H1 (cell line): ENCODE results near the gene PPP1R14B. TPM values are rescaled to one million over a fixed set of nuclear protein-coding genes. Genes with fewer than 3 reads are reported as not detected.
A peak's percentile ranks its signal among the peaks of the same experiment; 100 is the strongest.

Experiments
- CTCF ChIA-PET: fragments of 300-600 bp; sonication (Branson Sonifier 250); formaldehyde crosslinking; loops from one replicate; lab custom pipeline; 2021; ENCODE audit not compliant: partially characterized antibody; lab: Charles Lee
- POLR2A ChIA-PET: fragments of 300-600 bp; sonication (Branson Sonifier 250); formaldehyde crosslinking; loops from one replicate; lab custom pipeline; 2021; ENCODE audit warnings: inconsistent platforms; ENCODE audit not compliant: partially characterized antibody; lab: Charles Lee
- DNase-seq, 2 experiments: peaks; one replicate each; pipeline versions ENCODE4 v3.0.0 to v3.0.0-alpha.2; 2010 to 2022; ENCODE audit warnings: low spot score in 2 of 2, low read depth in 1 of 2, mixed read lengths in 1 of 2
- FAIRE-seq: peaks from 2 replicates; lab custom pipeline; 2011; peaks lifted over from hg19 to GRCh38; lab: Jason Lieb, UNC
- H2AFZ ChIP-seq: 2 replicates; pipeline ENCODE4 v1.8.1; 2012; ENCODE audit warnings: low read length, inconsistent platforms
- H2AK5ac ChIP-seq: 2 replicates; pipeline ENCODE4 v1.6.1; 2013; ENCODE audit warnings: low read depth, low read length
- H2BK120ac ChIP-seq: replicated peaks from 2 replicates; pipeline ENCODE3; 2013; ENCODE audit warnings: low read depth, low read length, inconsistent platforms
- H2BK12ac ChIP-seq: 2 replicates; pipeline ENCODE4 v1.6.1; 2013; ENCODE audit warnings: low read depth, low read length
- H2BK15ac ChIP-seq: 2 replicates; pipeline ENCODE4 v1.6.1; 2013; ENCODE audit warnings: low read length
- H2BK20ac ChIP-seq: 2 replicates; pipeline ENCODE4 v1.6.1; 2013; ENCODE audit warnings: low read length
- H2BK5ac ChIP-seq: 2 replicates; pipeline ENCODE4 v1.6.1; 2013; ENCODE audit warnings: low read depth, low read length
- H3K14ac ChIP-seq: 2 replicates; pipeline ENCODE4 v1.6.1; 2013; ENCODE audit warnings: inconsistent platforms; ENCODE audit not compliant: insufficient read length
- H3K18ac ChIP-seq: 2 replicates; pipeline ENCODE4 v1.6.1; 2013; ENCODE audit warnings: low read length; ENCODE audit errors: extremely low read depth
- H3K23ac ChIP-seq: 2 replicates; pipeline ENCODE4 v1.6.1; 2013; ENCODE audit warnings: inconsistent platforms; ENCODE audit not compliant: insufficient read length
- H3K23me2 ChIP-seq: 2 replicates; pipeline ENCODE4 v1.6.1; 2013; ENCODE audit warnings: low read depth, low read length
- H3K27ac ChIP-seq: 2 replicates; pipeline ENCODE4 v1.6.1; 2011; ENCODE audit warnings: low read depth, low read length, inconsistent platforms
- H3K27me3 ChIP-seq, 4 experiments: replicated peaks in 1 of 4; 1 replicate in 1 of 4; 2 replicates in 3 of 4; pipeline versions ENCODE4 v1.6.1 to v1.8.1; 2011 to 2013; ENCODE audit warnings: low read length in 3 of 4, mild to moderate bottlenecking in 3 of 4, inconsistent platforms in 2 of 4, mixed read lengths in 2 of 4, moderate library complexity in 1 of 4; ENCODE audit not compliant: control insufficient read depth in 3 of 4, insufficient read depth in 3 of 4; ENCODE audit errors: extremely low read depth in 1 of 4
- H3K36me3 ChIP-seq, 4 experiments: 2 replicates each; pipeline versions ENCODE4 v1.6.1 to v1.8.1; 2011 to 2013; ENCODE audit warnings: mild to moderate bottlenecking in 4 of 4, low read length in 3 of 4, moderate library complexity in 2 of 4, control low read depth in 1 of 4, inconsistent platforms in 1 of 4; ENCODE audit not compliant: insufficient read depth in 4 of 4, control insufficient read depth in 2 of 4
- H3K4ac ChIP-seq: replicated peaks from 2 replicates; pipeline ENCODE3; 2013; ENCODE audit warnings: low read length, low read depth, mixed read lengths, inconsistent platforms; ENCODE audit not compliant: insufficient read length
- H3K4me1 ChIP-seq, 4 experiments: replicated peaks in 1 of 4; 1 replicate in 1 of 4; 2 replicates in 3 of 4; pipeline versions ENCODE4 v1.6.1 to v1.8.1; 2011 to 2013; ENCODE audit warnings: low read length in 3 of 4, inconsistent platforms in 2 of 4, mixed read lengths in 1 of 4; ENCODE audit not compliant: insufficient read depth in 4 of 4, control insufficient read depth in 3 of 4
- H3K4me2 ChIP-seq, 2 experiments: 2 replicates each; pipeline versions ENCODE4 v1.6.1 to v1.8.1; 2011 to 2013; ENCODE audit warnings: low read depth in 2 of 2, low read length in 2 of 2, control low read depth in 1 of 2, inconsistent platforms in 1 of 2, mild to moderate bottlenecking in 1 of 2; ENCODE audit not compliant: insufficient read depth in 1 of 2
- H3K4me3 ChIP-seq, 4 experiments: fragments of 200-600, 300-600 bp in 1 of 4; sonication (generic), shearing (Covaris generic), sonication (Bioruptor Twin) in 1 of 4; 2 replicates each; pipeline versions ENCODE4 v1.5.1 to v1.8.1; 2011 to 2016; ENCODE audit warnings: low read length in 4 of 4, low read depth in 3 of 4, control low read depth in 2 of 4, inconsistent platforms in 2 of 4, mild to moderate bottlenecking in 2 of 4, mixed read lengths in 1 of 4, moderate library complexity in 1 of 4; ENCODE audit not compliant: insufficient read depth in 2 of 4; ENCODE audit errors: extremely low read depth in 1 of 4
- H3K56ac ChIP-seq: replicated peaks from 2 replicates; pipeline ENCODE3; 2013; ENCODE audit warnings: low read depth, mild to moderate bottlenecking, mixed read lengths, low read length, inconsistent platforms; ENCODE audit not compliant: insufficient read length
- H3K79me1 ChIP-seq: 2 replicates; pipeline ENCODE4 v1.6.1; 2013; ENCODE audit warnings: low read depth, low read length, control low read depth
- H3K79me2 ChIP-seq, 2 experiments: 2 replicates each; pipeline versions ENCODE4 v1.6.1 to v1.8.1; 2012 to 2013; ENCODE audit warnings: low read length in 2 of 2, mild to moderate bottlenecking in 2 of 2, inconsistent platforms in 1 of 2; ENCODE audit not compliant: insufficient read depth in 2 of 2, control insufficient read depth in 1 of 2
- H3K9ac ChIP-seq, 4 experiments: replicated peaks in 1 of 4; 1 replicate in 1 of 4; 2 replicates in 3 of 4; pipeline versions ENCODE4 v1.6.1 to v1.8.1; 2011 to 2013; ENCODE audit warnings: low read depth in 3 of 4, low read length in 3 of 4, control low read depth in 2 of 4, mild to moderate bottlenecking in 2 of 4, moderate library complexity in 2 of 4, inconsistent platforms in 1 of 4; ENCODE audit errors: extremely low read depth in 1 of 4
- H3K9me3 ChIP-seq, 2 experiments: 2 replicates each; pipeline versions ENCODE4 v1.6.1 to v1.8.1; 2012 to 2013; ENCODE audit warnings: mild to moderate bottlenecking in 2 of 2, moderate library complexity in 2 of 2, control low read depth in 1 of 2, inconsistent platforms in 1 of 2, low read depth in 1 of 2, low read length in 1 of 2, mixed read lengths in 1 of 2; ENCODE audit not compliant: insufficient read depth in 2 of 2
- H4K20me1 ChIP-seq, 2 experiments: replicated peaks in 1 of 2; 2 replicates each; pipeline versions ENCODE3 to v1.8.1; 2011 to 2013; ENCODE audit warnings: inconsistent platforms in 2 of 2, low read length in 2 of 2, mild to moderate bottlenecking in 1 of 2; ENCODE audit not compliant: insufficient read depth in 2 of 2, control insufficient read depth in 1 of 2
- H4K5ac ChIP-seq: 2 replicates; pipeline ENCODE4 v1.6.1; 2013; ENCODE audit warnings: low read length, low read depth, mixed read lengths, inconsistent platforms; ENCODE audit not compliant: insufficient read length
- H4K8ac ChIP-seq: 2 replicates; pipeline ENCODE4 v1.8.0; 2013; ENCODE audit warnings: mild to moderate bottlenecking, moderate library complexity, low read length, inconsistent platforms; ENCODE audit not compliant: insufficient read depth; ENCODE audit errors: extremely low read depth
- H4K91ac ChIP-seq: replicated peaks from 2 replicates; pipeline ENCODE3; 2013; ENCODE audit warnings: low read length, mixed read lengths, inconsistent platforms; ENCODE audit not compliant: insufficient read length
- BRCA1 ChIP-seq: IDR thresholded peaks from 2 replicates; pipeline ENCODE4 v1.6.1; 2012; ENCODE audit warnings: low read depth, low read length, improper control_type of control experiment
- CBX8 ChIP-seq: fragments of 300-800, 300-1000 bp; sonication (generic); IDR thresholded peaks from 2 replicates; pipeline ENCODE4 v1.7.1; 2016; ENCODE audit warnings: low read depth, low read length, borderline replicate concordance
- FOSL1 ChIP-seq: IDR thresholded peaks from 2 replicates; pipeline ENCODE4 v1.6.1; 2011; ENCODE audit warnings: mild to moderate bottlenecking, low read depth, low read length, moderate library complexity; ENCODE audit not compliant: insufficient read depth
- GABPA ChIP-seq: IDR thresholded peaks from 2 replicates; pipeline ENCODE4 v1.6.1; 2011; ENCODE audit warnings: mild to moderate bottlenecking, low read length, moderate library complexity, borderline replicate concordance; ENCODE audit not compliant: insufficient read depth
- KDM4A ChIP-seq: IDR thresholded peaks from one replicate; pipeline ENCODE4 v1.7.1; 2012; ENCODE audit warnings: low read depth, mild to moderate bottlenecking, moderate library complexity, low read length, inconsistent platforms; ENCODE audit not compliant: severe bottlenecking
- RAD21 ChIP-seq, 2 experiments: IDR thresholded peaks in 1 of 2; conservative IDR thresholded peaks in 1 of 2; 2 replicates each; pipeline ENCODE4 v1.6.1; 2011; ENCODE audit warnings: low read depth in 2 of 2, low read length in 2 of 2, improper control_type of control experiment in 1 of 2, inconsistent platforms in 1 of 2, mild to moderate bottlenecking in 1 of 2, moderate library complexity in 1 of 2
- SP1 ChIP-seq: IDR thresholded peaks from 2 replicates; pipeline ENCODE4 v1.6.1; 2011; ENCODE audit warnings: low read depth, low read length
- SRF ChIP-seq: IDR thresholded peaks from 2 replicates; pipeline ENCODE4 v1.6.1; 2011; ENCODE audit warnings: mild to moderate bottlenecking, low read depth, low read length, moderate library complexity
- TEAD4 ChIP-seq: IDR thresholded peaks from 2 replicates; pipeline ENCODE4 v1.6.1; 2012; ENCODE audit warnings: low read depth, low read length, inconsistent platforms, mixed read lengths
- WGBS, 2 experiments: shearing (Covaris generic) in 1 of 2; methylation state at CpG; one replicate each; pipeline versions ENCODE4 v1.1.6 to v1.1.7; 2013 to 2015; ENCODE audit warnings: low lambda C conversion rate in 2 of 2, mixed read lengths in 2 of 2, inconsistent platforms in 1 of 2, low coverage in 1 of 2, missing lambda C conversion rate in 1 of 2; ENCODE audit not compliant: insufficient replicate concordance in 2 of 2, insufficient coverage in 1 of 2, insufficient read length in 1 of 2; ENCODE audit errors: extremely low coverage in 1 of 2, missing lambda C conversion rate in 1 of 2; 5-methylcytosine and 5-hydroxymethylcytosine counted together
- polyA plus RNA-seq, 7 experiments: library from polyadenylated mRNA; depleted of rRNA in 3 of 7; stranded (reverse) in 5 of 7; unstranded in 2 of 7; fragments of >200 nt in 5 of 7; fragments of 200-250 nt in 2 of 7; gene quantifications; 1 replicate in 5 of 7; 2 replicates in 1 of 7; 4 replicates in 1 of 7; pipeline versions ENCODE4 v1.2.1 to v1.2.3, GENCODE V29; 2011 to 2013; ENCODE audit warnings: missing spikeins in 2 of 7, mixed read lengths in 2 of 7
- total RNA-seq: library from RNA; stranded (reverse); fragmentation: NEBNext Ultra II Directional; extraction: Animal tissue kit (Norgen Biotek cat#: 25700); gene quantifications from 2 replicates; pipeline ENCODE4 v1.2.1, GENCODE V29; 2021
- TF ChIP-seq, protein P1 (sequence below): IDR thresholded peaks from 2 replicates; pipeline ENCODE4 v1.6.1; 2012; ENCODE audit warnings: inconsistent platforms

PPP1R14B gene
- total and polyA plus RNA-seq, 2 of the 8 experiments (the other 6 are each of a cell fraction or from before 2014, with no cell fraction given) = 265 to 419 TPM

DNA sequence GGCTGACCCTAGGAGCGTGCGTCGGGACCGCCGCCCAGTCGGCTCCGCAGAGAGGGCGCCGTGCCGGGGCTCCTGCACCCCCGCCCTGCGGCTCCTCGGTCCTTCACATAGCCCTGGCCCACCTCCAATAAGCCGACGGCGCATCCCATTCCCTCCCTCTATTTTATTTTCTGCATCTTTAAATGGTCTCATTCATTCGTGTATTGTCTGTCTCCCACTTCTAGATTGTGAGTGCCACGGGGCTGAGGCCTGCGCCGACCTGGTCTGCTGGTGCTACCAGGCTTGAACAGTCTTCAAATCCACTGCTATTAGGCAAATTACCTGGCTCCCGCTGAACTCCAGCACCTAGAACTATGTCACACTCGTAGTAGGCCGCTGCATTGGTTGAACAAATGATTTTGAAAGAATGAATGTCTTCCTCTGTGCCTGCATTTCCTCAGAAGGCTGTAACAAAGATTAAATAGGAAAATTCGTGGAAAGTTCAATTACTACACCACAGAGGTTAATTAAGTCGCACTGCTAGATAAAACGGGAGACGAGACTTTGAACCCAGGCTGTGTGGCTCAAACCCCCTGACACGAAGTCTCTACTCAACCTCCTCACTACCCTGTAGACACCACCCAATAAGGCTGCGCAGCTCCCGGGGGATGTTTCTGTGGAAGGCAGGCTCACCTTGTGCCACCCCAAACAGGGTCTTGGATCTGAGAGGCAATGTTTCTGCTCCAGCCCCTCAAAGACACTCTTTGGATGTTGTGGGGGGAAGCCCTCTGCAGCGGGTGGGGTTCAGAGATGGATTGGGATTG is 1.2 kb upstream of the PPP1R14B start:
- no peaks in the 10 kb centered on the region for H3K27me3 ChIP-seq
- H2BK20ac ChIP-seq = 0 out of 2 replicates have a peak overlapping the region, but pooled peaks have one; percentile 16
- no peak overlapping the region for H3K9ac ChIP-seq
- H3K4me2 ChIP-seq = peak overlapping the region; percentile 73 to 99
- H3K79me1 ChIP-seq = peaks cover 6% of the 10 kb centered on the region
- POLR2A ChIA-PET = interaction anchor here (0.7 to 13.1 kb wide), 18 partner anchors 11 to 331 kb away, joined by 3 to 352 read pairs (median 4); partner anchors contain the start of genes BAD, DNAJC4, ESRRA and FERMT3
- H2BK120ac ChIP-seq = peak overlapping the region; percentile 18
- WGBS, 2 experiments = 40% methylated on average over 31 of the region's 31 CpGs; no CpG with 5 or more reads in 1 of the 2 experiments
- H2BK15ac ChIP-seq = peak overlapping the region; percentile 95
- peak overlapping the region; percentile 32; the same call in 1 of the 2 replicates for H2AK5ac ChIP-seq
- peak overlapping the region; percentile 12 for H4K5ac ChIP-seq
- peaks cover 2 to 17% of the 10 kb centered on the region in 2 experiments for H4K20me1 ChIP-seq
- peak overlapping the region; percentile 56 to 83 (median 70); a peak in 7 of 8 replicates for H3K4me3 ChIP-seq
- TF ChIP-seq SRF = no peak
- TF ChIP-seq RAD21 (IDR thresholded peaks at IDR 0.05 in 1 of 2, conservative IDR thresholded peaks at IDR 0.05 in 1 of 2; ENCODE audit: low read depth in 2 of 2, low read length in 2 of 2) = no peak
- TF ChIP-seq FOSL1 = no peak
- no peak for TF ChIP-seq TEAD4
- TF ChIP-seq BRCA1 = no peak
- TF ChIP-seq SP1 = no peak
- TF ChIP-seq KDM4A = no peak
- no peak for TF ChIP-seq GABPA
- TF ChIP-seq CBX8 = no peak
- TF ChIP-seq, protein P1, sequence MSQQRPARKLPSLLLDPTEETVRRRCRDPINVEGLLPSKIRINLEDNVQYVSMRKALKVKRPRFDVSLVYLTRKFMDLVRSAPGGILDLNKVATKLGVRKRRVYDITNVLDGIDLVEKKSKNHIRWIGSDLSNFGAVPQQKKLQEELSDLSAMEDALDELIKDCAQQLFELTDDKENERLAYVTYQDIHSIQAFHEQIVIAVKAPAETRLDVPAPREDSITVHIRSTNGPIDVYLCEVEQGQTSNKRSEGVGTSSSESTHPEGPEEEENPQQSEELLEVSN = no peak
- H3K27ac ChIP-seq = no peak overlapping the region
- H2BK12ac ChIP-seq = peak overlapping the region; percentile 82; the same call in 1 of the 2 replicates
- CTCF ChIA-PET = interaction anchor here (0.8 to 10.0 kb wide), 11 partner anchors 14 to 1007 kb away, joined by 3 to 102 read pairs (median 5); partner anchors contain the start of genes CATSPERZ, ESRRA, FERMT3 and NUDT22
- H3K18ac ChIP-seq = peak overlapping the region; percentile 62
- H3K14ac ChIP-seq = no peak overlapping the region
- peak overlapping the region; percentile 73 for H3K4ac ChIP-seq
- peak overlapping the region; percentile 5 for H3K56ac ChIP-seq
- H3K79me2 ChIP-seq = peaks cover 6 to 27% of the 10 kb centered on the region in 2 experiments; a peak in 3 of 4 replicates
- H3K9me3 ChIP-seq = no peaks in the 10 kb centered on the region
- H3K4me1 ChIP-seq = peaks cover 0 to 45% (median 36%) of the 10 kb centered on the region in 4 experiments; a peak in 6 of 7 replicates
- H4K8ac ChIP-seq = peak overlapping the region; percentile 63; the same call in 1 of the 2 replicates
- FAIRE-seq = no peak
- H4K91ac ChIP-seq = peak overlapping the region; percentile 54
- H3K23ac ChIP-seq = no peak overlapping the region
- no peak for DNase-seq
- peak overlapping the region; percentile 88; the same call in 1 of the 2 replicates for H2BK5ac ChIP-seq
- peaks cover 20% of the 10 kb centered on the region for H3K23me2 ChIP-seq
- H3K36me3 ChIP-seq = peaks cover 0 to 17% (median 4%) of the 10 kb centered on the region in 4 experiments; a peak in 4 of 8 replicates
- H2AFZ ChIP-seq = no peak overlapping the region
